Measurements from ENCODE around the gene KIR2DL3. TPM values are rescaled to one million over a fixed set of nuclear protein-coding genes. Genes with fewer than 3 reads are reported as not detected.
"Not testable (repeated sequence)": the region's sequence is repeated elsewhere in the genome, so short reads cannot be mapped to it uniquely, and the experiment has no call there.

KIR2DL3 gene
- total RNA-seq, 1 donor from 2014 or later: not detected

- H3K4me3 Mint-ChIP-seq (ENCODE audit: low read depth); DNase-seq (ENCODE audit: low spot score); H3K27ac Mint-ChIP-seq; H3K36me3 Mint-ChIP-seq (ENCODE audit: low read depth); H3K4me1 Mint-ChIP-seq (ENCODE audit: low read depth); H3K9me3 Mint-ChIP-seq; intact Hi-C loops (cut with micrococcal nuclease); H3K27me3 Mint-ChIP-seq (ENCODE audit: low read depth): not testable (repeated sequence)
These were observed 44.6 kb downstream of the KIR2DL3 start for GRCh38 chr19:54782916-54783315.

GRCh38 chr19:54786091-54786723, 47.9 kb downstream of the KIR2DL3 start:
- H3K36me3 Mint-ChIP-seq (ENCODE audit: low read depth); H3K27me3 Mint-ChIP-seq (ENCODE audit: low read depth); H3K4me1 Mint-ChIP-seq (ENCODE audit: low read depth); H3K27ac Mint-ChIP-seq; H3K4me3 Mint-ChIP-seq (ENCODE audit: low read depth); intact Hi-C loops (cut with micrococcal nuclease); H3K9me3 Mint-ChIP-seq; DNase-seq (ENCODE audit: low spot score): not testable (repeated sequence)

GRCh38 chr19:54788154-54788553, 49.8 kb downstream of the KIR2DL3 start:
- H3K36me3 Mint-ChIP-seq (ENCODE audit: low read depth); DNase-seq (ENCODE audit: low spot score); H3K27me3 Mint-ChIP-seq (ENCODE audit: low read depth); H3K9me3 Mint-ChIP-seq; H3K27ac Mint-ChIP-seq; intact Hi-C loops (cut with micrococcal nuclease); H3K4me1 Mint-ChIP-seq (ENCODE audit: low read depth); H3K4me3 Mint-ChIP-seq (ENCODE audit: low read depth): not testable (repeated sequence)

GRCh38 chr19:54790711-54791110, 52.4 kb downstream of the KIR2DL3 start:
- H3K27me3 Mint-ChIP-seq (ENCODE audit: low read depth): peaks cover 8% of the 10 kb centered on the region
- peaks cover 9% of the 10 kb centered on the region for H3K4me1 Mint-ChIP-seq (ENCODE audit: low read depth)
- no peak overlapping the region for H3K4me3 Mint-ChIP-seq (ENCODE audit: low read depth)
- H3K27ac Mint-ChIP-seq: no peak overlapping the region
- intact Hi-C loops (cut with micrococcal nuclease): no loop called here
- H3K36me3 Mint-ChIP-seq (ENCODE audit: low read depth): no peaks in the 10 kb centered on the region
- no peaks in the 10 kb centered on the region for H3K9me3 Mint-ChIP-seq
- DNase-seq (ENCODE audit: low spot score): no peak

GRCh38 chr19:54791476-54791875, 53.2 kb downstream of the KIR2DL3 start:
- H3K27me3 Mint-ChIP-seq (ENCODE audit: low read depth): peaks cover 8% of the 10 kb centered on the region
- H3K27ac Mint-ChIP-seq: no peak overlapping the region
- no peak for DNase-seq (ENCODE audit: low spot score)
- H3K9me3 Mint-ChIP-seq: no peaks in the 10 kb centered on the region
- no peaks in the 10 kb centered on the region for H3K36me3 Mint-ChIP-seq (ENCODE audit: low read depth)
- no peak overlapping the region for H3K4me3 Mint-ChIP-seq (ENCODE audit: low read depth)
- intact Hi-C loops (cut with micrococcal nuclease): no loop called here
- peaks cover 9% of the 10 kb centered on the region for H3K4me1 Mint-ChIP-seq (ENCODE audit: low read depth)

- no peak for DNase-seq (ENCODE audit: low spot score)
- Mint-ChIP-seq H3K9me3 (no peaks in the 10 kb centered on the region), H3K4me3 (ENCODE audit: low read depth) (peak overlapping the region; percentile 72), H3K27me3 (ENCODE audit: low read depth) (peaks cover 10% of the 10 kb centered on the region), H3K36me3 (ENCODE audit: low read depth) (no peaks in the 10 kb centered on the region), H3K4me1 (ENCODE audit: low read depth) (peaks cover 9% of the 10 kb centered on the region), H3K27ac (no peak overlapping the region)
- intact Hi-C loops (cut with micrococcal nuclease): no loop called here
These were observed 54.5 kb downstream of the KIR2DL3 start for GRCh38 chr19:54792814-54793213.

GRCh38 chr19:54795758-54796157, 57.4 kb downstream of the KIR2DL3 start:
- Mint-ChIP-seq H3K27ac (no peak overlapping the region), H3K36me3 (ENCODE audit: low read depth) (no peaks in the 10 kb centered on the region), H3K4me3 (ENCODE audit: low read depth) (no peak overlapping the region), H3K9me3 (no peaks in the 10 kb centered on the region), H3K4me1 (ENCODE audit: low read depth) (peaks cover 9% of the 10 kb centered on the region), H3K27me3 (ENCODE audit: low read depth) (peaks cover 10% of the 10 kb centered on the region)
- intact Hi-C loops (cut with micrococcal nuclease): no loop called here
- DNase-seq (ENCODE audit: low spot score): no peak

Other genes starting within 250 kb of the KIR2DL3 start
- 76.8 and 77.7 TPM in 2 replicates for gene LAIR2, start 235.7 kb upstream of the KIR2DL3 start, total RNA-seq
- gene LILRA2, start 164.7 kb upstream of the KIR2DL3 start, total RNA-seq: not detected in 2 replicates
- not detected in 2 replicates for gene LILRA1, start 144.9 kb upstream of the KIR2DL3 start, total RNA-seq
- gene LILRB1, start 108.0 kb upstream of the KIR2DL3 start, total RNA-seq: not detected in 2 replicates
- gene LILRB4, start 75.5 kb upstream of the KIR2DL3 start, total RNA-seq: 0.32 and 0.46 TPM in 2 replicates
- not detected in 2 replicates for gene KIR3DL3, start 14.1 kb upstream of the KIR2DL3 start, total RNA-seq
- not detected in 2 replicates for gene KIR2DL1, start 31.3 kb downstream of the KIR2DL3 start, total RNA-seq
- not detected in 2 replicates for gene KIR2DL4, start 65.1 kb downstream of the KIR2DL3 start, total RNA-seq
- gene KIR3DL1, start 78.0 kb downstream of the KIR2DL3 start, total RNA-seq: not detected in 2 replicates
- not detected in 2 replicates for gene KIR2DS4, start 94.2 kb downstream of the KIR2DL3 start, total RNA-seq
- 0.64 and 0.69 TPM in 2 replicates for gene KIR3DL2, start 111.9 kb downstream of the KIR2DL3 start, total RNA-seq
- gene FCAR, start 135.7 kb downstream of the KIR2DL3 start, total RNA-seq: not detected in 2 replicates
- not detected in 2 replicates for gene NCR1, start 167.6 kb downstream of the KIR2DL3 start, total RNA-seq
- gene NLRP7, start 209.0 kb downstream of the KIR2DL3 start, total RNA-seq: not detected in 2 replicates
- 13.5 and 14.1 TPM in 2 replicates for gene NLRP2, start 227.9 kb downstream of the KIR2DL3 start, total RNA-seq

Measured in activated T-helper 2 cell treated with anti-CD3 and anti-CD28 coated beads, Interferon-gamma antibody, Interleukin-2, Interleukin-4, amounts not matched to agents 10 μg/mL and 5 μg/mL and 100 μg/mL, durations not matched to agents 14 hours and 24 hours and 36 hours (primary cell).